ENCODE measurements around the gene SGK1.

GRCh38 chr6:134205366-134205765 is 112.5 kb downstream of the SGK1 start:
- no peak for TF ChIP-seq EZH2 (IDR thresholded peaks at IDR 0.05; ENCODE audit: borderline replicate concordance, insufficient read depth, low read depth, low read length, poor library complexity, severe bottlenecking)
- TF ChIP-seq, protein P1, sequence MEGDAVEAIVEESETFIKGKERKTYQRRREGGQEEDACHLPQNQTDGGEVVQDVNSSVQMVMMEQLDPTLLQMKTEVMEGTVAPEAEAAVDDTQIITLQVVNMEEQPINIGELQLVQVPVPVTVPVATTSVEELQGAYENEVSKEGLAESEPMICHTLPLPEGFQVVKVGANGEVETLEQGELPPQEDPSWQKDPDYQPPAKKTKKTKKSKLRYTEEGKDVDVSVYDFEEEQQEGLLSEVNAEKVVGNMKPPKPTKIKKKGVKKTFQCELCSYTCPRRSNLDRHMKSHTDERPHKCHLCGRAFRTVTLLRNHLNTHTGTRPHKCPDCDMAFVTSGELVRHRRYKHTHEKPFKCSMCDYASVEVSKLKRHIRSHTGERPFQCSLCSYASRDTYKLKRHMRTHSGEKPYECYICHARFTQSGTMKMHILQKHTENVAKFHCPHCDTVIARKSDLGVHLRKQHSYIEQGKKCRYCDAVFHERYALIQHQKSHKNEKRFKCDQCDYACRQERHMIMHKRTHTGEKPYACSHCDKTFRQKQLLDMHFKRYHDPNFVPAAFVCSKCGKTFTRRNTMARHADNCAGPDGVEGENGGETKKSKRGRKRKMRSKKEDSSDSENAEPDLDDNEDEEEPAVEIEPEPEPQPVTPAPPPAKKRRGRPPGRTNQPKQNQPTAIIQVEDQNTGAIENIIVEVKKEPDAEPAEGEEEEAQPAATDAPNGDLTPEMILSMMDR (IDR thresholded peaks at IDR 0.05), result no peak
